ENCODE data around the gene RAD54L. TPM values are rescaled to one million over a fixed set of nuclear protein-coding genes. Genes with fewer than 3 reads are reported as not detected.

RAD54L gene
- total RNA-seq, 1 experiment from 2014 or later: 28.9 TPM

DNA sequence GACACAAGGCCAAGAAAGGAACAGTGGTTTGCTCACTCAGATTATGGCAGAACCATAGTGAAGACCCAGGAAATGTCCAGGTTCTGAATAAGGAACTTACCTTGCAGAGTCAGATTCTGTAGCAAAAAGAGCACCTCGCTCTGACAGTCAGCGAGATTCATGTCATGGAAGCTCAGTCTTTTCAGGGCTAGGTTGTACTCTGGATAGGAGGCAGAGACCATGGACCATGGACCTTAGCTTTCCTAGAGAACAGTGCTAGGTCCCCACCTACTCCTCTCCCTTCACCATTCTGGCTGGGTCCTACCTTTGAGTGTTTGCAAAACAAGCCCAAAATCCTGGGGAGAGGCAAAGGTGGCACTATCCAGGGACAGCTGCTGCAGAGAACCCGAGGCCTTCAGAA lies 32.5 kb downstream of the RAD54L start:
- ChIA-PET RAD21 (ENCODE audit: low non-redundant PET in 1 of 2, low total read pairs in 2 of 2, uncharacterized antibody in 2 of 2, unreplicated experiment in 2 of 2) (no interaction called here), POLR2A (no interaction called here), CTCF (no interaction called here)
- no peaks in the 10 kb centered on the region for H3K9me3 ChIP-seq (ENCODE audit: control insufficient read depth in 1 of 2, insufficient read depth in 1 of 2, low read depth in 1 of 2, low read length in 2 of 2)
- no peak overlapping the region for H3K4me2 ChIP-seq (ENCODE audit: low read length)
- peaks cover 22 to 49% of the 10 kb centered on the region in 2 experiments; a peak in 3 of 4 replicates for H3K36me3 ChIP-seq (ENCODE audit: control insufficient read depth in 1 of 2, insufficient read depth in 2 of 2, low read length in 2 of 2)
- intact Hi-C loops (cut with micrococcal nuclease): no loop called here
- H2AFZ ChIP-seq (ENCODE audit: low read depth, low read length, poor library complexity, severe bottlenecking): no peak overlapping the region
- no peaks in the 10 kb centered on the region for H3K27me3 ChIP-seq (ENCODE audit: insufficient read depth, low read length)
- H4K20me1 ChIP-seq (ENCODE audit: insufficient read depth): no peaks in the 10 kb centered on the region
- no peak for DNase-seq (ENCODE audit: low read depth, low spot score)
- no peak overlapping the region for H3K4me3 ChIP-seq (replicated peaks in 1 of 2; ENCODE audit: low read depth in 1 of 2, low read length in 2 of 2)
- H3K79me2 ChIP-seq (ENCODE audit: insufficient read depth, low read length): no peaks in the 10 kb centered on the region
- ATAC-seq: no peak
- no peaks in the 10 kb centered on the region for H3K9me2 ChIP-seq (ENCODE audit: insufficient read depth)
- H3K9ac ChIP-seq (ENCODE audit: low read length): no peak overlapping the region
- no TSS peak for BruUV-seq (replicated peaks)
- H3K4me1 ChIP-seq (ENCODE audit: control insufficient read depth in 1 of 2, insufficient read depth in 2 of 2, low read length in 2 of 2): no peaks in the 10 kb centered on the region
- TF ChIP-seq SP1 (IDR thresholded peaks at IDR 0.05; ENCODE audit: low read depth) (no peak), POLR2A (IDR thresholded peaks at IDR 0.05; ENCODE audit: borderline replicate concordance, extremely low read depth, insufficient read depth, insufficient read length) (no peak)
- no peak overlapping the region for H3K27ac ChIP-seq (ENCODE audit: low read depth, low read length)

DNA sequence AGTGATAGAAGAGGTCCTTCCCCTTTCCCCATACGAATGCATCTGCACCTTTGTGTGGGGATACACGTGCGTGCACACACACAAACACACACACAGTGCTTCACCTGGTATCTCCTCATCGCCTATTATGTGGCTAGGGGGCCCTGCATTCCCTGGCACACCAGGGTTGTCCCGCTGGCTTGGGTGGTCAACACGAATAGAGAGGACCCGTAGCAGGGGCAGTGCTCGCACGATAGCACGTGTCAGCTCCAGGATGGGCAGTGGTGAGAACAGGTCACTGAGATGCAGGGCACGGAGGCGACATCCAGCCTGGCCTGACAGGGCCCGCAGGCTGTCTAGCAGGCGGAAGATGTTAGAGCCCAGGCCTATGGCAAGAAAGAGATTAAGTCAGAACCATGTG lies 33.5 kb downstream of the RAD54L start:
- Histone ChIP-seq H2AFZ (ENCODE audit: low read depth, low read length, poor library complexity, severe bottlenecking) (no peak overlapping the region), H3K27me3 (ENCODE audit: insufficient read depth, low read length) (no peaks in the 10 kb centered on the region), H3K9ac (ENCODE audit: low read length) (no peak overlapping the region), H4K20me1 (ENCODE audit: insufficient read depth) (no peaks in the 10 kb centered on the region), H3K4me2 (ENCODE audit: low read length) (no peak overlapping the region), H3K9me2 (ENCODE audit: insufficient read depth) (no peaks in the 10 kb centered on the region), H3K27ac (ENCODE audit: low read depth, low read length) (no peak overlapping the region), H3K4me3 (replicated peaks in 1 of 2; ENCODE audit: low read depth in 1 of 2, low read length in 2 of 2) (no peak overlapping the region), H3K79me2 (ENCODE audit: insufficient read depth, low read length) (no peaks in the 10 kb centered on the region), H3K36me3 (ENCODE audit: control insufficient read depth in 1 of 2, insufficient read depth in 2 of 2, low read length in 2 of 2) (peaks cover 17 to 48% of the 10 kb centered on the region in 2 experiments; a peak in 3 of 4 replicates), H3K4me1 (ENCODE audit: control insufficient read depth in 1 of 2, insufficient read depth in 2 of 2, low read length in 2 of 2) (no peaks in the 10 kb centered on the region), H3K9me3 (ENCODE audit: control insufficient read depth in 1 of 2, insufficient read depth in 1 of 2, low read depth in 1 of 2, low read length in 2 of 2) (no peaks in the 10 kb centered on the region)
- BruUV-seq (replicated peaks): no TSS peak
- TF ChIP-seq ELF1 (IDR thresholded peaks at IDR 0.05; ENCODE audit: borderline replicate concordance, low read depth) (no peak), POLR2A (IDR thresholded peaks at IDR 0.05; ENCODE audit: borderline replicate concordance, extremely low read depth, insufficient read depth, insufficient read length) (no peak)
- RAD21 ChIA-PET (ENCODE audit: low non-redundant PET in 1 of 2, low total read pairs in 2 of 2, uncharacterized antibody in 2 of 2, unreplicated experiment in 2 of 2): no interaction called here
- DNase-seq (ENCODE audit: low read depth, low spot score): no peak
- ATAC-seq: no peak
- CTCF ChIA-PET: no interaction called here
- intact Hi-C loops (cut with micrococcal nuclease): no loop called here
- POLR2A ChIA-PET: no interaction called here

GRCh38 chr1:46284058-46284457 lies 36.5 kb downstream of the RAD54L start:
- no TSS peak for BruUV-seq (replicated peaks)
- no peak overlapping the region for H3K4me2 ChIP-seq (ENCODE audit: low read length)
- no peaks in the 10 kb centered on the region for H3K4me1 ChIP-seq (ENCODE audit: control insufficient read depth in 1 of 2, insufficient read depth in 2 of 2, low read length in 2 of 2)
- no peaks in the 10 kb centered on the region for H3K27me3 ChIP-seq (ENCODE audit: insufficient read depth, low read length)
- ChIA-PET POLR2A (interaction anchor here (1.2 kb wide), 1 partner anchor 8 kb away, joined by 7 read pairs; no protein-coding TSS in a partner anchor), CTCF (no interaction called here), RAD21 (ENCODE audit: low non-redundant PET in 1 of 2, low total read pairs in 2 of 2, uncharacterized antibody in 2 of 2, unreplicated experiment in 2 of 2) (no interaction called here)
- H4K20me1 ChIP-seq (ENCODE audit: insufficient read depth): no peaks in the 10 kb centered on the region
- intact Hi-C loops (cut with micrococcal nuclease): no loop called here
- no peaks in the 10 kb centered on the region for H3K9me3 ChIP-seq (ENCODE audit: control insufficient read depth in 1 of 2, insufficient read depth in 1 of 2, low read depth in 1 of 2, low read length in 2 of 2)
- TF ChIP-seq EZH2phosphoT487 (IDR thresholded peaks at IDR 0.05; ENCODE audit: borderline replicate concordance) (no peak), SIN3A (IDR thresholded peaks at IDR 0.05; ENCODE audit: low read depth) (0 out of 2 replicates have a peak, but pooled peaks have one; percentile 24)
- H3K79me2 ChIP-seq (ENCODE audit: insufficient read depth, low read length): no peaks in the 10 kb centered on the region
- H3K9ac ChIP-seq (ENCODE audit: low read length): no peak overlapping the region
- ATAC-seq: no peak
- DNase-seq (ENCODE audit: low read depth, low spot score): no peak
- no peak overlapping the region for H3K27ac ChIP-seq (ENCODE audit: low read depth, low read length)
- no peak overlapping the region for H2AFZ ChIP-seq (ENCODE audit: low read depth, low read length, poor library complexity, severe bottlenecking)
- H3K9me2 ChIP-seq (ENCODE audit: insufficient read depth): no peaks in the 10 kb centered on the region
- no peak overlapping the region for H3K4me3 ChIP-seq (replicated peaks in 1 of 2; ENCODE audit: low read depth in 1 of 2, low read length in 2 of 2)
- peaks cover 6 to 22% of the 10 kb centered on the region in 2 experiments; a peak in 3 of 4 replicates for H3K36me3 ChIP-seq (ENCODE audit: control insufficient read depth in 1 of 2, insufficient read depth in 2 of 2, low read length in 2 of 2)

Measured in HCT116 (cell line).